GM21576 (cell line): ENCODE data around the gene POU3F1.
A peak's percentile ranks its signal among the peaks of the same experiment; 100 is the strongest.

Experiments used
- ATAC-seq: cut with Tn5 transposase; IDR thresholded peaks from one replicate; pipeline ENCODE4 v1.9.1; 2021; ENCODE audit warnings: mild to moderate bottlenecking, moderate library complexity; ENCODE audit not compliant: unreplicated experiment

Gene POU3F1

GRCh38 chr1:38029081-38029681 is 17.4 kb downstream of the POU3F1 start:
- ATAC-seq = no peak

GRCh38 chr1:38028671-38029070 is 17.9 kb downstream of the POU3F1 start:
- peak; percentile 5 for ATAC-seq

DNA sequence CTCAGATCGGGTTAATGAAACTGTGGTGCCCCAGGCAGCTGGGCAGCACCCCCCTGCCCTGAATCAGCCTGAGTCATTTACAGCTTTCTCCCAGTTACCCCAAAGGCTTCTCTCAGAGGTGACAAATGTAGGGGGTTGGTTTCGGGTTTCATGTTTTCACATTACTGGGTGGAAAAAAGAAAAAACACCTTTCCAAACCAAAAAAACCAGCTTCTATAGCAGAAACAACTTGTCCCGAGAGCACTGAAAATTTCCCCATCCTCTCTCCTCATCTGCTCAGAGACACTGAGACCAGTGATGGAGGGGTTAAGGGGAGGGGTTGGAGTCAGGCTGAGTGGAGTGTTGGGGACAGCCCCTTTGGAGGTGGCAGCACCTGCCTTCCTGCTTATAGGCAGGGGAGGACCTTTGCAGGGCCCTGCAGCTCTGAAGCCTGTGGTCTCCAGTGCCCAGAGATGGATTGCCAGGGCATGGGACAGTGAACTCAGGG is 18.4 kb downstream of the POU3F1 start:
- peak; percentile 63 for ATAC-seq

GRCh38 chr1:38027201-38028104 is 19.1 kb downstream of the POU3F1 start:
- no peak for ATAC-seq

DNA sequence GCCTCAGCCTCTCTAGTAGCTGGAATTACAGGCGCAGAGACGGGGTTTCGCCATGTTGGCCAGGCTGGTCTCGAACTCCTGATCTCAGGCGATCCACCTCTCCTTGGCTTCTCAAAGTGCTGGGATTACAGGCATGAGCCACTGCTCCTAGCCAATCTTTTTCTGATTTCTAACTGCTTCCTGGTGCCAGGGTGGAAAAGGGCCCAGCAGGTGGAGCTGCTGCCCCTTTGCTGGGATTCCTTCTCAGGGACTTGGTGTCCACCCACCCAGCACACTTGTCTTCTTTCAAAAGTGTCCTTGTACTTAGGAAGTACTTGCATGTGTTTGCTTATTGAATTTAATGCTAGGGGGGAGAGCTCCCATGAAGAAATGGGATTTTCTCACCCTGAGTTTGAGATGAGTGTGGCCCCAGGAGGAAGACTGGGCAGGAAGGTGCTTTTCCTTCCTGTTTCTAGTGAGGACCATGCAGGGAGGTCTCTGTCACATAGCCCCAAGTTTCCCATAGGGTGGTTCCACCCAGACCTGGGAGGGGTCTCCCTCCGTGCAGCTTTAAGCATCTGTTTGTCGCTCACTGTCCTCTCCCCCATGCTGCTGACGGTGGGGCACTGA is 19.9 kb downstream of the POU3F1 start:
- ATAC-seq = no peak

GRCh38 chr1:38025664-38026063 is 20.9 kb downstream of the POU3F1 start:
- ATAC-seq = no peak

DNA sequence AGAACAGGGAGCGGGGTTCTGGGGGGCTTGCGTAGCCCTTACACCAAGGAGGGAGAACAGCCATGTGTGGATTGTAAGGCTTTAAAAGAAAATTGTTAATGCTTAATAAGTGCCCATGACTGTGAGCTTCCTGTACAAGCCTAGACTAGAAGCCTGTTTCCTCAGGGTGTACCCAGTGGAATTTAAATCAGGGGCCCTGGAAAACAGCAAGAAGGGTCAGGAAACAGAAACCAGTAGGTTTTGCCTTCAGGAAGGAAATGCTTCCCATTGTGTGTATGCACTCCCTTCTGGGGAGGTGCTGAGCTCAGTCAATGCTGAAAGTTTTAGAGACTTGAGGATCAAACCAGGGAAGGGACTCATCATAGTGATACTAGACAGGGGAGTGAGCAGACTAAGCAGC is 21.4 kb downstream of the POU3F1 start:
- no peak for ATAC-seq

GRCh38 chr1:38022810-38023209 is 23.8 kb downstream of the POU3F1 start:
- no peak for ATAC-seq

DNA sequence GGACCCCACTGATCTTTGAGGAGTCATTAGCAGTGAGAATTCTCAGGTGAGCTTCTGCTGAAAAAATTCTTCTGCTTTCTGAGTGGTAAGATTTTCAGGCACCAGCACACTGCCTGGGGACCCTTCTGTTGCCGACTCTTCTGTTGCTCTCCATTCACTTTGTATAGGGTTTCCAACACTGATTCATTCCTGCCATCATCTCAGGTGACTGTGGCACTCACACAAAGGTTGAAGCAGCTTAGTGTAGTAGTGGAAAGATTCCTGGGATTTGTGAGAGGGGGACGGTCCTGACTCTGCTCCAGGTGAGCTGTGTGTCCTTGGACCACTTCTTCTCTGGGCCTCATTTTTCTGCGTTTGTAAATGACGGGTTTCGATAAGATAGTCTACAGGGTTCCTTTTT is 24.6 kb downstream of the POU3F1 start:
- no peak for ATAC-seq

DNA sequence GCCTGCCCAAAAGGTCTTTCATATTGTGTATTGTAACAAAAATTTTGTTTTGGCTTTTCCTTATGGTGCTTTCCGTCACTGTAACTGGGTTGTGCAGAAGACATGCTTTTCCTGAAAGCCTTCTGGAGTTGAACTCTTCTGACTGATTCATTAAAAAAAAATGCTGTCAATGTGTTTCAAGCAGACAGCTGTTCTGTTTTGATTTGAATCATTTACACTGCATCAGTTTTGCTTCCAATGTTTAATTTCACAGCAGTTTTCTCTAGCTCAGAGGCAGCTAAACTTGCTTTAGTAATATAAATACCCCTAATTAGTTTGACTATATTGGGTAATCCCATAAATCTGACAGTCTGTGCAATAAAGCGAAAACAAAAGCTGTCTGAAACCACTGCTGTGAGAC is 26.2 kb downstream of the POU3F1 start:
- no peak for ATAC-seq

DNA sequence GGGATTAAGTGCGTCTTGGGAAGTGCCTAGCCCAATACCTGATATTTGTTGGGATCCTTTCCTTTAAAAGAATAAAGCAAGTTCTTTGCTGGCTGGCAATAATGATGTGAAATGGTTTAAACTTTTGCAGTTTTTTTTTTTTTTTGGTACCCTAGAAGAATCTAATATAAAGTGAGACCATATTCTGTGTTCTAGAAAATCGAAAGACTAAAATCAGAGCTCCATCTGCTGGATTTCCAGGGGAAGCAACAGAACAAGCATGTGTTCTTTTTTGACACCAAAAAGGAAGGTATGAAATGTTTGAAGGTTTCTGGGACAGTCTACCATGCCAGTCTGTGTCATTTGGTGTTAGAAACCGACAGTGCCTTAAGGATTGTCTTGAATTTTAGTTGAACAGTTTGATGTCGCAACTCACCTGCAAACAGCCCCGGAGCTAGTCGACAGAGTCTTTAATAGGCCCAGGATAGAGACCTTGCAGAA is 27.7 kb downstream of the POU3F1 start:
- ATAC-seq = no peak

DNA sequence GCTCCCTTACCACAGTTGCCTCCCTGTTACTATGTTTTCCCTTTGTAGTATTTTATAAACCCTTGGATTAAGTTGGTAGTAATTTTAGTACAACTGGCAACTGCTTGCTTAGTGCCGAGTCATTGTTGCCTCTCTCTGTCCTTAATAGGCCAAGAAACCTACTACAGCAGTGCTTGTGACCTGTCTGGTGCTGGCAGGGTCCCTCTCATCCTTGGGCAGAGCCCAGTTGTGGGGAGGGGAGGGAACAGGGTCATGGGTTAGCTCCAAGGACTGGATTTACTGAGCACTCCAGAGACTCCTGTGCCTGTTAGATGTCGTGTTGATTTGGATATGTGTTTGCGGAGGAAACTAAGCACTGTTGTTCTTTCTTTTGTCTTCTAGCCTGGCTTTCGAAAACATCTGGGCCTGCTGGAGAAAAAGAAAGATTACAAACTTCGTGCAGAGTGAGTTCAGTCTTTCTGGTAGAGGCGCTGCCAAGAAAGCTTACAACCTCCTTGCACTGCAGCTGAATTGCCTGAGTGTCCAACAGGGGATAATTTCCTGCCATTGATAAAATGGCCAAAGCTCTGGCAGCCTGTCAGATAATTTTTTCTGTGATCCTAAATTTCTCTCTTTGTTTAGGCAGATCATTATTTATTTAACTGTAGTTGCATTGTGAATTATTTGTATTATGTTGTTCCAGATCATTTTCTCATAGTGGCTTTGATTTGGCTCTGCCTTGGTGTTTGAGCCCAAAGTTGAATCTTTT is 30.4 kb downstream of the POU3F1 start:
- ATAC-seq = no peak

GRCh38 chr1:38014724-38015424 is 31.7 kb downstream of the POU3F1 start:
- no peak for ATAC-seq

- no peak for ATAC-seq
These were observed 32.4 kb downstream of the POU3F1 start for GRCh38 chr1:38014171-38014570.

- no peak for ATAC-seq
These were observed 33.4 kb downstream of the POU3F1 start for GRCh38 chr1:38013227-38013622.

GRCh38 chr1:38012363-38013226 is 34.0 kb downstream of the POU3F1 start, which contains the start of gene UTP11:
TSS of gene UTP11 (plus strand) at chr1:38012734. CDS start at chr1:38012803, 69 bp downstream.
- peak; percentile 94 for ATAC-seq

DNA sequence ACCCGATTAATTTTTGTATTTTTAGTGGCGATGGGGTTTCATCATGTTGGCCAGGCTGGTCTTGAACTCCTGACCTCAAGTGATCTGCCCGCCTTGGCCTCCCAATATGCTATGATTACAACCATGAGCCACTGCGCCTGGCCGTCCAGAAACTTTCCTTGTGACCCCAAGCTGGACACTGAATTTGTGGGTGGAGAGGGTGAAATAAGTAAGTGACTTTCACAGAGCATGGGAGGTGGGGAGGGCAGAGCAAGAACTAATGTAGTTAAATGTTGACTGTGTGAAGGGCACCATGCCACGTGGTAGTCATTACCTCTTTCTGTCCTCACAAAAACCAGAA is 36.8 kb downstream of the POU3F1 start:
- no peak for ATAC-seq

DNA sequence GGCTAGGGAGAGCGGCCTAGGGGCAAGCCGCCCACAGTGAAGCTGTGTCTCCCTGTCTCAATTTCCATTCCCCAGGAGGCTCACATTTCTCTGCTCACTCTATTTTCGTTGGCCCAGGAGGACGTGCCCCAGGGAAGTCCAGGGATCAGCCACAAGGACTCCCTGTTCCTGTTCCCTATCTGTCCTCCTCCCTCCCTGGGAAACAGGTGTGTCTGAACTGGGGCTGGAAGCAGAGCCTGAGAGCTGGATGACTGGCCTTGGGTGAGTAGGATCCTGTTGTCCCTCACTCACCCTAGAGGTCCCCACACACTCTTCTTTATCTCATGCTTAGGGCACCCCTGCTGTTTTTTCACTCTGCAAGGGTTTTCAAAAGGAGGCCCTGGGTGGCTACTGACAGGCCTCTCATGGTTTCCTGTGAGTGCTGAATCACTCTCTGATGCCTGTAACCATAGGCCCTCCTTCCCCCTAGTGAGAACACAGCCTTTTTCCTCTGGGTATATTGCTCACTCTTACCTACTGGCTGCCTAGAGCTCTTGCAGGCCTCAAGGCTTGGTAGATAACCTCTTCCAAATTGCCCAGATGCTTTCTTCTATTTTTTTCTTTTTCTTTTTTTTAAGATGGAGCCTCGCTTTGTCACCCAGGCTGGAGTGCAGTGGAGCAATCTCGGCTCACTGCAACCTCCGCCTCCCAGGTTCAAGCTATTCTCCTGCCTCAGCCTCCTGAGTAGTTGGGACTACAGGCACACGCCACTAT is 37.3 kb downstream of the POU3F1 start:
- no peak for ATAC-seq
